Kasumi-1 (cell line): ENCODE measurements around the gene ENTPD2.
A peak's percentile ranks its signal among the peaks of the same experiment; 100 is the strongest.
"Not testable (repeated sequence)": the region's sequence is repeated elsewhere in the genome, so short reads cannot be mapped to it uniquely, and the experiment has no call there.

Source experiments
- DNase-seq, 2 experiments: peaks; one replicate each; lab custom pipeline; 2025; lab: John Stamatoyannopoulos, UW

ENTPD2 gene

DNA sequence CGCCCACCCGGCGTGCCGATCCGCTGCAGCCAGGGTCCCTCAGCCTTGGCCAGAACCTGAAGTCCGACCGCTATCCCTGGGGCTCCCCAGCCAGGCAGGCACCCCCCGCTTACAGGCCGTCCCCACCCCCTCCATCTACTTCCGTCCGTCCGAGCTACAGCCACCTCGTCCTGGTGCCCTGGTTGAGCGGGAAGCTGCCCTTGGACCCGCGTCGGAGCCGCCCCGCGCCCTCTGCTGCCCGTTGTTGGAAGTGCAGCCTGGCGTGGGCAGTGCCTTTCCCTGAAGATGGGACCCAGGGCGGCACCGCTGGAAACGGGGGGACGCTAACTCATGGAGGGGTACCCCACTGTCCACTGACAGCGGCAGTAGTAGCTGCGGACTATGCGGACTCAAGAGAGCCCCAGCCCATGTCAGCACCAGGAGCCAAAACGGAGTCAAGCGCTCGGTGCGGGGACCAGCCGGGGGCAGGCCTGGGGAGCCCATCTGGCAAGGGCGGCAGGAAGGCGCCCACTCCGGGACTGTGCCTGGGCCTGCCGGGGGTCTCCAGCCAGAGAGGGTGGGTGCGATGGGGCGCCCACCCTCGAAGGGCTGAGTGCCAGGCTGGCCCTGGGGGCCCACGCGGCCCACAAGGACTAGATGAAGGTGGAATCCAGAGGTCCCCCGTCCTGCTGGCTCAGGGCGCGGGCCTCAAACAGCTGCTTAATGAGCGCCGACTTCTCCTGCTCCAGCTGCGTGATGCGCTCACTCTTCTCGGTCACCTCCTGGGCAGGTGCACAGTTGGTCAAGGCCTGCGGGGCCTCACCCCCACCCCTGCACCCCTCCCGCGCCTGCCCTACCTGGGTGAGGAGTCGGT is 10.4 kb upstream of the ENTPD2 start:
- DNase-seq = peak in 1 of 2 experiments; percentile 33

DNA sequence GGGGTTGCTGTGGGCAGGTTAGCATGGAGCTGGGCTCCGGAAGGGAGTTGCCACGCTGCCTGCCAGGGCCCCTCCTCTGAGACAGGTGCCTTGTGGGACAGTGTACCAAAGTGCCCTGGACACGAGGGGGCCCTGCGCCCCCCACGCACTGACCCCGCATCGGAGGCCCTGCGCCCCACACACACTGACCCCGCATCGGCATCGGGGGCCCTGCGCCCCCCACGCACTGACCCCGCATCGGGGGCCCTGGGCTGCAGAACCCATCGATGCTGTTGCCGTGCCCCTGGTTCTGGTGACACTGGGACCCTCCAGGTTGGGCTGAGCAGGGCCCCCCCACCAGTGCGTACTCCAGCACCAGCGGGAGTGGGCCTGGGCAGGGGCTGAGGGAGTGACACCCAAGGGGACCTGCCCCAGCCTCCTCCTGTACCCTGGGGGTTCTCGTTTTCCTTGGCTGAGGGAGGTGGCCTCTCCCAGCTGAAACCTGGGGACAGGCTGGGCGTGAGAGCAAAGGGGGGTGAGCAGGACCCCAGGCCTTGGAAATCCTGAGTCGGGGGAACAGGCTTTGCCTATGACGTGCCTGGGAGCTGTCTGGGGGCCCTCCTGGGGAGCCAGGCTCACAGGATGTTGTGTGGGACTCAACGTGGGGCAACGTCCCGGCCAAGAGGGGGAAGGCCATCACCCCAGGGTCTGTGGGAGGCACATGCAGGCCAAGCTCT is 9.6 kb upstream of the ENTPD2 start:
- no peak for DNase-seq

DNA sequence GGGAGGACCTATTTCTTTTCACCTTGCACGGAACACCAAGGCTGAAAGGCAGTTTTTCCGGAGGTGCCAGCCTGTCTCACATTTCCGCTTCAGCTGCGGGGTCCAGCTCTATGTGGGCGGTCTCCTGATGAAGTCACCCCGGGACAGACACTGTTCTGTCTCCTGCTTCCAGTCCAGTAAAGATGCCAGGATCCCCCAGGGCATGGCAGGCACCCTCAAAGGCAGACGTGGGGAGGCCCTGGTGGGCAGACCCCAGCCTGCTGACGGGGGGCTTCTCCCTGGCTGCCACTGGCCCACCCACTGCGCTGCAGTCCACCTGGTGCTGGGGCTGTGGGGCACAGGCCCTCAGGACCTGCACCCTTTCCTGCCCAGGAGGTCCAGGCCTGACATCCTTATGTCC is 8.9 kb upstream of the ENTPD2 start:
- not testable (repeated sequence) for DNase-seq

DNA sequence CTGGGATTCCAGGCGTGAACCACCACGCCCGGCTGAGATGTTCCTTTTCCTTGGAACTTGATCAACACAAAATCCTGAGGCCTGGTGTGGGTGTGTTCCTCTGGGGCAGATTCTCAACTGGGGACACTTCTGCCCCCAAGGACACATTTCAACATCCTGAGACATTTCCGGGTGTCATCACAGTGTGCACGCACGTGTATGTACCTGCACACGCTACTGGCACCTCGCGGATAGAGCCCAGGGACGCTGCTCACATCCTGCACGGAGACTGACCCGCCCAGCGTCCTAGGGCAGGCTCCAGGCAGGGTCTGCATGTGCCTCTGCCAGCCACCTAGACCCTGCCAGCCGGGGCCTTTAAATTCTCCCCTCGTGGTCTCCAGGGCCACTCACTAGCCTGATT is 8.5 kb upstream of the ENTPD2 start:
- DNase-seq = no peak

DNA sequence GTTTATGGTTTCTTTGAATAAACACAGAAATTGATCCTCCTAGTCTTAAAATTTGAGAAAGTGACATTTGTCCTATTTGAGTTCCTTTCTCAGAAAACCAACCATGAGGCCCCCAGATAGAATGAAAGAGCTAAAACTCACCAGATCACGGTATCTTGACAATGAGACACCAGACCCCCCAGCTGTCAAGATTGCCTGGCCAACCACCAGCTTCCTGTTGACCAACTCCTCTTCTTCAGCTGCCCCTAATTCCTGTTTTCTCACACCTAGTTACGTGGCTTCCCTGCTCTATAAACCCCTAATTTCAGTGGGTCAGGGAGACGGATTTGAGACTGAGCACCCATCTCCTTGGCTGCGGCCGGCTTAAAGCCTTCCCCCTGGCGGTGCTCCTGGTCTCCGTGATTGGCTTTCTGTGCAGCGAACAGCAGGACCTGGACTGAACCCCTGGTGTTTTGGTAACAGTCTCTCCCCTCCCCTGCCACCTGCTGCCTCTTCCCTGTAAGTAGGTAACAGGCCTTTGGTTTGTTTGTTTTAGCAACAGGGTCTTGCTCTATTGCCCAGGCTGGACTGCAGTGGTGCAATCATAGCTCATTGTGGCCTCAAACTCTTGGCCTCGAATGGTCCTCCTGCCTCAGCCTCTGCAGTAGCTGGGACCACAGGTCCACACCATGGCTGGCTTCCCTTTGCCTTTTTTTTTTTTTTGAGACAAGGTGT is 4.8 kb upstream of the ENTPD2 start:
- DNase-seq = no peak

DNA sequence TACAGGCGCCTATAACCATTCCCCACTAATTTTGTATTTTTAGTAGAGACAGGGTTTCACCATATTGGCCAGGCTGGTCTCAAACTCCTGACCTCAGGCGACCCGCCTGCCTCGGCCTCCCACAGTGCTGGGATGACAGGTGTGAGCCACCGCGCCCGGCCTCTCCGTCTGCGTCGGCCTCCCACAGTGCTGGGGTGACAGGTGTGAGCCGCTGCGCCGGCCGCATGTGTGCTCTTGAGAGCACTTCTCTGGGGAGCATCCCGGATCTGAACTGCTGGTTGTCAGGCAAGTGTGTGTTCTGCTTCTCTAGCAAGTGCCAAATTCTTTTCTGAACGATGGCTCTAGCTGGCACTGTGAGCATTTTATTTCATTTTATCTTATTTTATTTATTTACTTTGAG is 3.7 kb upstream of the ENTPD2 start:
- DNase-seq = no peak

DNA sequence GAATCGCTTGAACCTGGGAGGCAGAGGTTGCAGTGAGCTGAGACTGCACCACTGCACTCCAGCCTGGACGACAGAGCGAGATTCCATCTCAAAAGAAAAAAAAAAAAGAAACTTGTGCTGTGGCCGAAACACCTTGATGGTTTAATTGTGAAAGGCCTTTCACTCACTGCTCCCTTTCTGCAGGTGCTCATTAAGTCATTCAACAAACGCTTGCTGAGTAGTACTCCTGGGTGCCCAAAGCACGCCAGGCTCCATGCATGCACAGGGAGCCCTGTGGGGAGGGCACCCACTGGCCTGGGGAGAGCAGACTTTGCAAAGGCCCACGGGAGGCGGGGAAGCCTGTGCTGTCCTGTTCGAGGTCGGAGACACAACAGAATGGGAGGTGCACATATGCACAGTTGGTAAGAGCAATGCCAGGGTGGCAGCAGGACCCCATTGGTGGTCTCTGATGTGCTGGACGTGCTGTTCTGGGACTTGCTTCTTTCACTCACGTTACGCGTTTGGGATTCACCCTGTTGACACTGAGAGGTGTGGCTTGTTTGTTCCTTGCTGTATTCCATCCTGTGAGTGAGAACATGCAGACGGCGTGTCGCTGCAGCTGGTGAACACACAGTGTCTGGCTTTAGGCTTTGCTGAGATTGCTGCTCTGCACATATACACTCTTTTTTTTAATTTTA is 3.0 kb upstream of the ENTPD2 start:
- no peak for DNase-seq

DNA sequence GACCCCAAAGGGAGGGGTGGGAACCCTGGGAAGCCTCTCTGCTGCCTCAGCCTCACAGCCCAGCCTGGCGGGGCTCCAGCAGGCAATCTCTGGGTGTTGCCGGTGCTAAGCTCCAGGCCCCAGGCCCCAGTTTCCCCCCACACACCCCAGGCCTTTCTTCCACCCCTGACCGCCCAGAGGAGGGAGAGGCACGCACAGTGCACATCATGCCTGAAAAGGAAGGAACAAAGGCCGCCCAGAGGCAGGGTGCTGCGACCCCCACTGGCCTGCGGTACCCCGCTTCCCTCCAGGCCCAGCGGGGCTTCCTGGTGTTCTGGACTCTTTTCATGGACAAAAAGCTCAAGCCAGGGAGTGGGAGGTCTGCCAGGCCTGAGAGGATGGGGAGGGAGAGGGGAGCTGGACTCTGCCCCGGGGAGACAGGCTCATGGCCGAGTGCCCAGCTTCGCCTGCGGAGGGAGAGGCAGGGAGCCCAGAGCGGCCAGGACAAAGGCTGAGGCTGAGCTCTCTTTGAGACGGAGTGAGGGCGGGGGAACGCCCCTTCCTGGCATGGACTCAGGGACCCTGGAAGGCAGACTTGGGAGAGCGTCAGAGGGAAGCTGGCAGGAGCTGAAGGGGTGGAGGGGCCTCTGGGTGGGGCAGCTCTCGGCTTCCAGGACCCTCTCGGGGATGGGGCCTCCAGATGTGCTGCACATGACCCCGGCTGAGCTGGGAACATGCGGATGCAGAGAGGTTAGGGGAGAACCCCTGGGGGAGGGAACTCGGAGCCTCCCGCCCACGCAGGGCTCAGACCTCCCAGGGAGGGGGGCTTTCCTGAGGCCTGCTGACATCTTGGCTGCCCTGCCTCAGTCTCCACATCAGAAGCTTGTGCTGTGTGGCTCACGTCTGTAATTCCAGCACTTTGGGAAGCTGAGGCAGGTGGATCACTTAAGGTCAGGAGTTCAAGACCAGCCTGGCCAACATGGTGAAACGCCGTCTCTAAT is 1.8 kb upstream of the ENTPD2 start:
- DNase-seq = no peak

DNA sequence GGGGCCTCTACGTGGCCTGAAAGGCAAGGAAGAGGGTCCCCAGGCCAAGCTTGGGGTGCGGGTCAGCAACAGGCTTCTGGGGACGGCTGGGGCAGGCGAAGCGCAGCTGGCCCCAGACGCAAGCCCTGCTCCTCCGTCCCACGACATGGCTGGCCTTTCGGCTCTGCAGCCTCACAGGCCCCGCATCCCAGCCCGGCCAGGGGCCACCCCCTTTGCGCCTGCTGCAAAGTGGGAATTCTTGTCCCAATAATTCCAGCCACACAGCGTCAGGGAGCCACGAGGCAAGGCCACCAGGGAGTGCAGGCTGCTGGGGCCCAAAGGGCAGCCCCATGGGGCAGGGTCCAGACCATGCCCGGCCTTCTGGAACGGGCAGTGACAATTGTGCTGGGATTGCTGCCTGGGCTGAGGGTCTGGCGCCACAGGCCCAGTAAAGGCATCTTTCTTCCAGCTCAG is 1.1 kb upstream of the ENTPD2 start:
- no peak for DNase-seq

DNA sequence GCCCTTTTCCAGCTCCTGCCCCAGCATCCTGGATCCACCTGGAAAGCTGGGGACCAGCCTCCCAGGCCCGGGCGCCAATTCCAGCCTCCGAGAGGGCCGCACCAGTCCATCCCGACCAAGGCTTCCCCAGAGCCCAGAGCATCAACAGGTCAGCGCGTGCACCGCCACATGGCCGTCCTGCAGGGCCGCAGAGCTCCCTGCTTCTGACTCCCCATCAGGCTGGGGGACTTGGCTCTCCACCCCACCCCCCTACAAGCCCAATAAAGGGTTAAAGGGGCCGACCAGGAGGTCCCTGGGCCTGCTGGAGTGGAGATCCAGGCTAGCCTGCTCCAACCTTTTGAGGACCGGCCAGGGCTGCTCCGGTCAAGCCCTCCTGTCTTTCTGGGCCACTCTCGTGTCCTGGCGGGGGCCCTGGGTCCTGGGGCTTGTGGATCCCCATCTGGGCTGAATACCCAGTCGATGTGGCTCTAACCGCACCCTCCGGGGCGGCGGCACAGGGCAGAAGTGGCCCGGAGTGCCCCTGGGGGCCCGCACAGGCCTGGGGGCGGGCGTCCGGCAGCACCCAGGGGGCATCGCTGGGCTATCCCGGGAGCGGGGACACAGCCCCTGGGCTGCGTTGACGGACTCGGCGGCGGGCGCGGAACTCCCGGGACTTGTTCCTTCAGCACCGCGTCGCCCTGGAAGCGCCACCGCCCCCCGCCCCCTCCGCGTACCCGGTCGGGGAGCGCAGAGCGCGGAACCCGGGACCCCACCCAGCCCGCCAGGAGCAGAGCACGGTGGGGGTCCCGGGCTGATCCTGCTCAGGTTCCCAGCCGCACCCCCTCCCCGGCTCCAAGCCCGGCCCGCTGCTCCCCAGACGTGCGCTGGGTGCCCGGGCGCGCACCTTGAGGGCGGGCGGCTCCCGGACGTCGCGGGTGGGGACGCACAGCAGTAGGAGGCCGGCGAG is 590 bp downstream of the ENTPD2 start:
- DNase-seq = no peak

DNA sequence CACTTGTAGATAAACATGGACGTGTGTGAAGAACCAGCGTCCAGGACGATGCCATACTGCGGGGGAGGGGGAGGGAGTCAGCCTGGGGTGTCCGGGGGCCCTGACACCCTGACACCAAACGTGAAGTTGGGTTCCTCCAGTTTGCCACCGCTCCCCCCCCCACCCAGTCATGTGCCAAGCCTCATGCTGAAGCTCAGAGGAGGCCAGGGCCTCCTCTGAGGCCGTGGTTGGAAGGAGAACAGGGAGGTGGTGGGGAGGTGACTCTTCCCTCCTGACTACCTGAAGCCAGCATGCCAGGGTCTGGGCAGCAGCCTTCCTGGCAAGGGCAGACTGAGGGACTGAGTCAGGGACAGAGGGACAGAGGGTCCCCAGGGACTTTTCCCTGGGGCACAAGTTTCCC is 1.6 kb downstream of the ENTPD2 start:
- DNase-seq = no peak

DNA sequence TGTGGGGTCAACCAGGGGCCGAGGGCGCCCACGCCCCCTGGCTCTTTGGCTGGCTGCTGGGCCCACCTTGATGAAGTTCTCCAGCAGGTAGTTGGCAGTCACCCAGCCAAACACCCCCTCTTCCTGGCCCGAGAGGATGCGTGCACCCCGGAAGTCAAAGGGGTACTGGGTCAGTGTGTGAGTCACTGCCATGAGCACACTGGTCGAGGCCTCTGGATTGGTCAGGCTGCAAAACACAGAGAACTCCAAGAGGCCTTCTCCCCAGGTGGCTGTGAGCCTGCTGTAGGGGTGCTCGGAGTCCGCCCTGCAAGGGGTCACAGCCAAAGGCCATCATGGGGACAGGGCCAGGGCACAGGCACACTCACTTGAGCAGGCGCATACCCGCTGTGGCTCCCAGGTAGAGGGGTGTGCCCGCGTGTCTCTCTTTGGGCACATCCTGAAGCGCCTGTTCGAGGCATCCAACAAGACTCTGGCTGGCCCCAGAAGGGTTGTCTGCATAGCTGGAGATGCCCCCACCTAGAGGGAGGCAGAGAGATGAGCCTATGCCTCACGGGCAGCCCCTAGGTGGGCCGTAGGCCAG is 2.6 kb downstream of the ENTPD2 start:
- DNase-seq = no peak

DNA sequence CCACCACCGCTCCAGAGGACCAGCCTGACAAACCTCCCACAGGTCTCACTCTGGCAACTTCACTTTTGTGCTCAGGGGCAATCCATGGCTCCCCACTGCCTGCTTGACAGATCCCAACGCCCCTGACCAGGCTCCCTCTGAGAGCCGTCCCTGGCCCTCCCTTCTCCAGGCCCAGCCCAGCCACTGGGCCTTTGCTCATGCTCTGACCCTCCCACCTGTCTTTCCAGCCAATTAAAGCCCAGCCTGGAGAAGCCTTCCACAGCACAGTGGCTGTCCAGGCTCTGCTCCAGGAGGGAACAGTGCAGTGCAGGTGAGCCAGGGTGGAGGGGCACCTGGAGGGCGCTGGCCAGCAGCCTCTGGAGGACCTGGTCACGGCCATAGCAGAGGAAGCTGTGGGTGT is 3.3 kb downstream of the ENTPD2 start:
- no peak for DNase-seq

DNA sequence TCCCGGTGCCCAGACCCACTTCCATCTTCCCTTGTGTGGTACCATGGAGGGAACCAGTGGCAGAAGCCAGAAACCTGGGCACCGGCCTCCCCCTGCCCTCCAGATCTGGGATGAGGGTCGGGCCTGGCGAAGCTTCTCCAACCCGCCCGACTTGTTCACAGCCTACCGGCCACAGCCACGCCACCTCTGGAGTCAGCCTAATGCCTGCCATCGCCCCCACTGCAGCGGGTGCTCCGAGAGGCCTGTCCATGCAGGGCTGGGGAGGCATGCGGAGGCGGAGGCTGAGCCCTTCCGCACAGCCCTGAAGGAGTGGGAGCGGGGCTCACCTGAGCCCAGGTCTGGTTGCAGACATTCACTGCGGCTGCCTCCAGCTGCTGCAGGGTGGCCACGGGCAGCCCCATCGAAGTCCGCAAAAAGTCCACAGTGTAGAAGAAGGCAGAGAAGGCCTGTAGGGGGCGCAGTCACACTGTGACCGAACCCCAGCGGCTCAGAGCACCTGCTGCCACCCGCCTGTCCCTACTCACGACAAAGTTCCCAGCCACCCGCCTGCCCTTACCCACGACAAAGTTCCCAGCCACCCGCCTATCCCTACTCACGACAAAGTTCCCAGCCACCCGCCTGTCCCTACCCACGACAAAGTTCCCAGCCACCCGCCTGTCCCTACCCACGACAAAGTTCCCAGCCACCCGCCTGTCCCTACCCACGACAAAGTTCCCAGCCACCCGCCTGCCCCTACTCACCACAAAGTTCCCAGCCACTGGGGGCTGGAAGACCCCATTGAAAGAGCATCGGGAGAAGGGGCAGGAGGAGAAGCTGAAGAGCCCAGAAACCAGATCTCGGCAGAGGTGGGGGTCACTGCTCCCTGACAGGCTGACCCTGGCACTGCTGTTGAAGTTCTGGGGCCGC is 4.1 kb downstream of the ENTPD2 start:
- peak; percentile 31 to 49 for DNase-seq

DNA sequence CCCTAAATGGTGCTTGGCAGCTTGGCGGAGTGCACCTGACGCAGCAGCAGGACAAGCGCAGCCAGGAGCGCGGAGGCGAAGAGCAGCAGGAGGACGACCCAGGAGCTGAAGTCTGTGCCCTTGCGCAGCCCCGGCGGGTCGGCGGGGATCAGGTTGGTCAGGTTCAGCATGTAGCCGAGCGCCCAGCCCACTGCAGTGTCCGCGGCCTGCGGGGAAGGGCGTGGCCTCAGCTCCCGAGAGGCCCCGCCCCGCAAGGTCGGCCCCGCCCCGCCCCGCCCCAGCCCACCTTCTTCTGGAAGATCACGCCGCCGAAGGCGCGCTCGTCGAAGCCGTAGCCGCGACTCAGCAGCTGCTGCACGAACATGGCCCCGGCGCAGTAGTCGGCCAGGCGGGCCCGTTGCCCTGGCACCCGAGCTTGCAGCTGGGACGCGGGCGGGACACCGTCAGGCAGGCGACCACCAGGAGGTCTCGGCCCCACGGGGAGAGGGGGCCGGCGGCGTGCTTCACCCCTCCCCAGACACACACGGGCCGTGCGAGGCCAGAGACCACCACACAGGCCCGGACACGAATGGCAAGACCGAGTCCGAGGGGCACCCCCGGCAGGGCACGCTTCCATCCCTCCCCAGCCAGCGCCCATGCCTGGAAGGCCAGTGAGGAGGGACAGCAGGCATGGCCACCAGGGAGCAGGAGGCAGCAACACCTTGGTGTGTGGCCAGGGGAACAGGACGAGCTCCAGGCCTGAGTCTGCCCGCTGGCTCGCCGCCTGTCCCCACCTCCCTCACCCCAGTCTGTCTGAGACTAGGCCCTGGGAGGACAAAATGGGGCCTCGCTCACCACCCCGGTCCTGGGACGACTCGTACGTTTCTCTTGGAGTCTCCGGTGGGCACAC is 5.0 kb downstream of the ENTPD2 start:
- no peak for DNase-seq

DNA sequence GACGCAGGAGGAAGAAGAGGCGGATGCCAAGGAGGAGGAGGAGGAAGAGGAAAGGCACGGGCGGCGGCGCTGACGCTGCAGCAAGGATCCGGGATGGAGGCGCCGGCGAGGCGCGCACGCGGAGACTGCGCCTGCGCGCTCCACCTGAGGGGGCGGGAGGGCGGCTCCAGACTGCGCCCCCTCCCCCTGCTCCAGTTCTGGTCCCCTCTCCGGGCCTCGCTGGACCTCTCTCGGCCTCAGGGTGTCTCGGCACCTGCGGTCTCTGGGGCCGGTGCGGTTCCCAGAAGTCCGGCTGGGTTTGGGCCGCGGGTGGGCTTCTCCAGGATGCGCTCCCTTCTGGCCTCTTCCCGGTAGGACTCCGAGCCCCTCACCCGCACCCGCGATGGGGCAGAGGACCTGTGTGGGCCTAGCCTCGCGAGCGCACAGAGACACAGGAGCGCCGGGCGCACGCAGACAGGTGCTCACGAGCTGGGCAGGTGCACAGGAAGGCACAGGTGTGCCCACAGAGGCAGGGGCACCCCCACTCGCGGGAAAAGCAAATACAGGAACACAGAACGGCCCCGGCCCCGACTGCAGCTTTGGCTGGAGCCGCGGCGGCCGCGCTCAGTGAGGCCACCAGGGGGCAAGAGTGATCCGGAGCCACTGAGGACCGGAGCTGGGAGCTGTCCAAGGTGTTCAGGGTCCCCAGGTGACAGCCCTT is 7.6 kb downstream of the ENTPD2 start, which contains the start of gene NPDC1:
Gene NPDC1 (minus strand): TSS at position 90 of the 700 bp plus-strand sequence. CDS start 188 bp downstream, outside the sequence.
- DNase-seq = peak; percentile 60 to 71
